Medulla oblongata (tissue), 1 donor: ENCODE data around the gene TEP1.
"Not testable (repeated sequence)": the region's sequence is repeated elsewhere in the genome, so short reads cannot be mapped to it uniquely, and the experiment has no call there.

Experiments
- DNase-seq: peaks from one replicate; pipeline ENCODE4 v3.0.0-alpha.2; 2015; ENCODE audit errors: extremely low spot score

Gene TEP1

DNA sequence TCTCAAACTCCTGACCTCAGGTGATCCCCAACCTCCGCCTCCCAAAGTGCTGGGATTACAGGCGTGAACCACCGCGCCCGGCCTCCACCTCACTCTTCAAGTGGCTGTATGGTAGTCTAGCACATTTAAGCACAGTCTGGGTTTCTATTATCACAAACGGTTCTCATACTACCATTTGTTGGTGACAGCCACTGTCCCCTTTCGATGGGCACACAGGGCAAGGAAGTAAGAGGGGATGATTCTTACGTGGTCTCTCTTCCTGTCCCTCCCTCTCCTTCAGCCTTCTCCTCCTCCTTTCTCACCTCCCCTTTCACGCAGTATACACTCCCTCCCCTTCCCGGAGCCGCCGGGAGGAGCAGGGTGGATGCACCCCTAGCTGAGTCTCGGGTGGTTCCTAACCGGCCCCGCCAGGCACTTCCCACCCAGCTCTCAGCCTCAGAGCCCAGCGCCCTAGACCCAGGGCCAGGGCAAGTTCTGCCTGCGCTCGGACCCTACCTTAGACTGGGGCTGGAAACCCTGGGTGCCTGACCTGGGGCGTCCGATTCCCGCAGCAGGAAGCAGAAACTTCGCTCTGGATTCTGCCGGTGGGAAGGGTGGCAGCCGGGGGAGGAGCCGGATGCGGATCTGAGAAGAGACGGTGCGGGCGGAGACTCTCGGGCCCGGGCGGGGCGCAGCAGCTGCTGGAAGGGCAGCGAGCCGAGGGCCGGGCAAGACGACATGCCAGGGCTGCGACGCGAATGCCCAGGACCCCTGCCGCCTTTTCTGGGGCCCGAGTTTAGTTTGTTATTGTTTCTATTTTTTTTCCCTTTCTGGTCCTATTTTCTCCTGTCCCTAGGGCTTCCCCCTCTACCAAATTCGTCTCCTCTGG, at the start of gene TEP1:
TEP1 (minus strand) TSS at position 626 of the 868 bp plus-strand sequence. CDS start 5,062 bp downstream, outside the sequence.
- DNase-seq: peak; percentile 79

DNA sequence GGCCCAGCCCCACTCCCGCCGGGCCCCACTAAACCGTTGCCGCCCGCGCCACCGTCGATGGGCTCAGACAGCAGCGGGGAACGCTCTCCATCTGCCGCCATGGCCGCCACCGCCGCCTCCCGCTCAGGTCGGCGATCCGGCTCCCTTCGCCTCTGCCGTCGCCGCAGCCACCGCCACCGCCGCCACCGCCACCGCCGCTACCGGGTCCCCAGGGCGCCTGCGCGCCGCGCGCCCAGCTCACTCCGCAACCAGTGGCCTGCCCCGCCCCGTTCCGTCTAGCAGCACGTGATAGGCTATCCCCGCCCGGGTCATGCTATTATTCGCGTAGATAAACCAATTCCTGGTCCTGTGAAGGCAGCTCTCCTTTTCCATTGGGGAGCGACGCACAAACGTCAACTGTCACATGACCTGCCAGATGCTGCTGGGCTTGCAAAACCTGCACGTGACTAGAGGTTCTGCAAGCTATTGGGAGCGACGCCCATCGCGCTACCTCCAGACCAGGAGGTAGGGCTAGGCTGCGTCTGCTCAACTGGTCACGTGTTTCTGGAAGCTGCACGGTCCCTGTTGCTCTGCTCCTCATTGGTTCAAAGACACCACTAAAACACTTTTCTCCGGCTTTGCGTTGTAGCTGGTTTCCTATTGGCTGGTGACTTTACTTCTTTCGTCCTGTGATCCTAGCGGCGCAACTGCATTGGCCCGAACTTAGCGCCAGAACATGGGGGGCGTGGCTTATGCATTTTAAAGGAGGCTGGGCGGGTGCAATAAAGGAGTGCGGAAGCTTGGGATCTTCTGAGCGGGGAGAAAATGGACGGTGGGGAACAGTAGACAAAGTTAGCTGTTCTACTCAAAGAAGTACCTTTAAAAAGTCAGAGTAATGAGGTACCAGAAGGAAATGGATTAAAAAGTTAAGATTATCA, 48.2 kb upstream of the TEP1 start, which contains the start of gene PIP4P1:
PIP4P1 (minus strand) TSS at position 210 of the 917 bp plus-strand sequence; CDS start at position 101, 109 bp downstream.
- peak; percentile 100 for DNase-seq

DNA sequence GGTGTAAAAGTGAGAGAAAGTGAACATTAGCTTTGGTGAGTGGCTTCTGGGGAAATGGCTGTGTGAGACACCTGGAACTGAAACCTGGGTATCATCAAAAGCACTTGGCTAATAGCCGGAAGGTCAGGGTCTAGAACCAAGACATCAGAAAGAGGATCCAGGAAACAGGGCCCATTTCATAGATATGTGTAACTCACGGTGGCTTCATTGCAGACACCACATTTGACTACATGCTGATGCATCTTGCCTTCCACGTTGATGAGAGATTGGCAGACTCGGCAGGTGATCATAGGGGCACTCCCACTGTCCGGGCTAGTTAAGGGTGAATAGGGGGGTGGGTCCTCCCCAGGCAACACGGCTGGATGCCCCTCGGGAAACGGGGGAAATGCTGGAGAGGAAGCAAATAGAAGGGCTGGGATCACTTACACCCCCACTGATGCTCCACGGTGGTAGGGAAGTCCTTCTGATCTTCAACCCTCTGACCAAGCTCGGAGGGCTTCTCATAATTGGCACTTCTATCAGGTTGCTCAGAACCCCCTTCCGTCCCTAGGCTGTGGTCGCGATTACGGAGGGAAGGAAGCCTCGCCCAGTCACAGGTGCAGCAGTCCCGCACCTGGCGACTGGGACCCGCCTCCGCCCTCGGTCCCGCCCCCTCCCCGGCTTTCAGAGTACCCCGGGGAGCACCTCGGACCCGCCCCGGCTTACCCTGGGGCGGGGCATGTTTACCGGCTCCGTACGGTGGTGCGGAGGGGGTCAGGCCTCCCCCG, 47.3 kb upstream of the TEP1 start:
- peak; percentile 15 for DNase-seq

DNA sequence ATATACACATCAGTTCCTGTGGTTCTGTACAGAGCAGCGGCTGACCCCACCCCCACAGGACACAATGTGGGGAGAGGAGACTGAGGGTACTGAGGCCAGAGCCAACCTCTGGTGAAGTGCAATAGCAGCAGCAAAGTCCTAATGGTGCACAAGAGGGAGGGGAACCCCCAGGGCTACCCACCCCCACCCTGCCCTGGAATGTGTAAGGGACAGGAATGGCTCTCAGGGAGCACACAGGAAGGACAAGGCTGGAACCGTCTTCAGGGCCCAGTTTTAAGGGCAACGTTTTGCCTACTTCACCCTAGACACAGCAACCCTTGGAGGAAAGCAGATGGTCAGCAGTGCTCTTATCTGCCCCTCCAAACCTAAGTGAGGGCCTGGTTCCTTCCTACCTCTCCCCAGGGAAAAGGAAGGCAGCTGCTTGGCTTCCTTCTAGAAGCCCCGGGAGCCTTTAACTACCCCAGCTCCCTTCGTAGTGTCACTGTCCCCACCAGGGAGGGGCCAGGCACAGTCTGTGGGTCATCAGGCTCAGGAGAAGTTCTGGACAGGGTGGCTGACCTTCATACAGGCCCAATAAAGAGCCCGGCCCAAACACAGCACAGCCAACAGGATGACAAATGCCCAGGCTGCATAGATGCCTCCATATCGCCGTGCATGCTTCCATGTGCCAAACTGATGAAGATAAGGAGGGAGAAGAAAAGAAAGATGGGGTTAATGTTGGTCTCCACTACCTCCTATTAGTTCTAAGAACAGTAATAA, 44.9 kb upstream of the TEP1 start:
- DNase-seq: no peak

DNA sequence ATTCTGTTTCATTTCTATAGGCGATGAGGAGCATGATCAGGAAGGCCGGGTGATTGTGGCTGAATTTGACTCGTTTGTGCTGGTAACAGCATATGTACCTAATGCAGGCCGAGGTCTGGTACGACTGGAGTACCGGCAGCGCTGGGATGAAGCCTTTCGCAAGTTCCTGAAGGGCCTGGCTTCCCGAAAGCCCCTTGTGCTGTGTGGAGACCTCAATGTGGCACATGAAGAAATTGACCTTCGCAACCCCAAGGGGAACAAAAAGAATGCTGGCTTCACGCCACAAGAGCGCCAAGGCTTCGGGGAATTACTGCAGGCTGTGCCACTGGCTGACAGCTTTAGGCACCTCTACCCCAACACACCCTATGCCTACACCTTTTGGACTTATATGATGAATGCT, 43.7 kb upstream of the TEP1 start:
- DNase-seq: no peak

DNA sequence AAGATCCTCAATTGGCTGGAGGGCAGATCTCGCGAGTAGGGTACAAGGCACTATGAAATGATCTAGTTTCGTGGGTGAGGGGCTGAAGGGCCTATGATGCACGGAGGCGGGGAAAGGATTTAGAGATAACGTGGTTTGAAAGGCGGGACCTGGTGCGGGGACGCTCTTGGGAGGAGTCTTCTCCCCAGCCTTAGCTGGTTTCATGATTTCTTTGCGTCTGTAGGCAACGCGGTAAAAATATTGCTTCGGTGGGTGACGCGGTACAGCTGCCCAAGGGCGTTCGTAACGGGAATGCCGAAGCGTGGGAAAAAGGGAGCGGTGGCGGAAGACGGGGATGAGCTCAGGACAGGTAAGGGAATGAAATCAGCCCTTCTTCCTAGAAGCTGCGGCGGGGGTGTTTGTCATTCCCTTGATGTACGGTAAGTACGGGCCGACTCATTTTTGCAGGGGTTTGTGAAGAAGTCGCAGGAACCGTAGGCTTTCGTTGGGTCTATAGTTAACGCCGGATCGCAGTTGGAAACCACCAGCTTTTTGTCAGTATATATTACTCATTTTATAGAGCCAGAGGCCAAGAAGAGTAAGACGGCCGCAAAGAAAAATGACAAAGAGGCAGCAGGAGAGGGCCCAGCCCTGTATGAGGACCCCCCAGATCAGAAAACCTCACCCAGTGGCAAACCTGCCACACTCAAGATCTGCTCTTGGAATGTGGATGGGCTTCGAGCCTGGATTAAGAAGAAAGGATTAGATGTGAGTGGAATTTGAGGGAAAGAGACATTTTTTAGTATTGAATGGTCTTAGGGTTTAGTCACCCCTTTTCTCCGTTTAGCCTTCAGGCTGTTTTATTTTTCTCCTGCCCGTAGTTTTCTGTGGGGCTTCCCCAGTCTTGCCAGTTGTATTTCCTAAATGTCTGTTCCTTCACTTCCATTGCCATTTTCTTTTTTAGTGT, 42.3 kb upstream of the TEP1 start:
- no peak for DNase-seq

DNA sequence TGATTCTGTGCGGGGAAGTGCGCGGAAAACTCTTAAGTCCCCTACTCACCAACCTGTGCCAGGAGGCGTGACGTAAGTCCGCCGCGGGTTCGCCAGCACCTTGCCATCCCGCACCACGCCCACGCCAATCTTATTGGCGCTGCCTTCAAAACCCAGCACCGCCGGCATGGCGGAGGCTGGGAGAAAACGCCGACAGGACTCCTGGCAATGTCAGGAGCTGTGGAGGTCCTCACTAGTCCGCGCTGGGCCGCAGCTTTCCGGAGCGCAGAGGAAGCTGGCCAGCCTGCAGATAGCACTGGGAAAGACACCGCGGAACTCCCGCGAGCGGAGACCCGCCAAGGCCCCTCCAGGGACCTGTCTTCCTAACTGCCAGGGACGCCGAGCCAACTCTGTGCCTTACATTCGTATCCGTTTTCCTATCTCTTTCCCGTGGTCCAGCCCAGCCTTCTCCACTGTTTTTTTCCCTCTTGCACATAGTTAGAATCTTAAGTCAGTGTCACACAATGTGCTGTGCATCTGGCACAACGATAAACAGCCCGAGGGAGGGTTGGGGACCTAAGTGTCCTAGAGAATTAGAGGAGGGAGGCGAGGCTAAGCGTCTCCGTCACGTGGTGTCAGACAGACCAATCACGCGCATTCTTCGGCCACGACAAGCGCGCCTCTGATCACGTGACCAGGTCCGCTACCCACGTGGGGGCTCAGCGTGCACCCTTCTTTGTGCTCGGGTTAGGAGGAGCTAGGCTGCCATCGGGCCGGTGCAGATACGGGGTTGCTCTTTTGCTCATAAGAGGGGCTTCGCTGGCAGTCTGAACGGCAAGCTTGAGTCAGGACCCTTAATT, 41.4 kb upstream of the TEP1 start, which contains the start of the genes APEX1 and OSGEP:
APEX1 (plus strand) TSS at position 711 of the 839 bp plus-strand sequence. CDS start 420 bp downstream, outside the sequence.
OSGEP (minus strand) TSS at position 297 of the 839 bp plus-strand sequence; CDS start at position 168, 129 bp downstream.
- peak; percentile 100 for DNase-seq

DNA sequence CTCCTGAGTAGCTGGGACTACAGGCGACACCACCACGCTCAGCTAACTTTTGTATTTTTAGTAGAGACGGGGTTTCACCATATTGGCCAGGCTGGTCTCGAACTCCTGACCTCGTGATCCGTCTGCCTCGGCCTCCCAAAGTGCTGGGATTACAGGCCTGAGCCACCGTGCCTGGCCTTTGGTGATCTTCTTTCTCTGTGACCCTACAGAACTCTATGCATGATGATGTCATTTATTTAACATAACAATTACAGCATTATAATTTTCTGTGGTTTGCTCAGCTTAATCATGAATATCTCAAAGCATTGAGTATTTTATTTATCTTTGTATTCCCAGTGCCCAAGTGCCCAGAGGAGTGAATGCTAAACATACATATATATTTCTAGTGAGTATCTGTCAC, 39.5 kb upstream of the TEP1 start:
- not testable (repeated sequence) for DNase-seq

DNA sequence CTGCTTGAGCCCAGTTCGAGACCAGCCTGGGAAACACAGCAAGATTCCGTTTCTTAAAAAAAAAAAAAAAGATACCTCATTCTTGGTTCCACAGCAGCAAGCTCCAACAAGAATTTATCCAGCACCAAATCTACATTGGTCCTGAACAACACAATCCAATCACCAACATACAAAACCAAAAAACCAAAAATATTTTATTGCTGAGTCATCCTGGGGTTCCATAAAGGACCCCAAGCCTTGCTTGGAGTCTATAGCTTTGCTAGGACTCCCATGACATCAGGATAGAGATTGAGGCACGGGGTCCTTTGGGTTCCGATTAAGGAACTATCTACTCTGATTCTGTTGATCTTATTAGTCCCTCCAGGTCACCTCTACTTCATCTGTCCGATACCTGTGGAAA, 33.6 kb upstream of the TEP1 start:
- DNase-seq: no peak

DNA sequence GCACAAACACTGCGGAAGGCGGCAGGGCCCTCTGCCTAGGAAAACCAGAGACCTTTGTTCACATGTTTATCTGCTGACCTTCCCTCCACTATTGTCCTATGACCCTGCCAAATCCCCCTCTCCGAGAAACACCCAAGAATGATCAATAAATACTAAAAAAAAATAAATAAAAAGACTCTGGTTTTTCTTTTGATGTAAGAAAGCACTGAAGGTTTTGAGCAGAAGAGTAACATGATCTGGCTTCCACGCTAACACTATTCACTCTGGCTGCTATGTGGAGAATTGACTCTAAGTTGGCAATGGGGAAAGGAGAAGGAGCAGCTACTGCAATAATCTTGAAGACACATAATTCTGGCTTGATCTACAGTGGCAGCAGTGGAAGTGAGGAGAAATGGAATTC, 30.3 kb upstream of the TEP1 start:
- DNase-seq: not testable (repeated sequence)

DNA sequence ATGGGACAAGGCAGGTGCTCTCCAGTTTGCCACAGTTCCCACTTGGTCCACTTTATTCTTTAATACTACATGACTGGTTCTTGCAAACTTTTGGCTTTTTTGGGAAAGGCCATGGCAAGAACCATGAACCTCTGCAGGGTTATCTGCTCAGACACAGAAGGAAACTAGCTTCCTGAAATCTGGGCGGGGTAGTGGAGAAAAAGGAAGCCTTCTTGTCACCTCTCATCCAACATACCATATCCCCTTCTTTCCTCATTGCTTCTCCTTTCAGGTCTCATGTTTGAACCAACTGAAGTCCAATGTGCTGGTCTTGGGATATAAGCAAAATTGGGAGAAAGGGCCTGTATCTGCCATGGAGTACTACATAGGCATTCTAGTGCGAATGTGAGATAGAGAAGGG, 28.2 kb upstream of the TEP1 start:
- no peak for DNase-seq

DNA sequence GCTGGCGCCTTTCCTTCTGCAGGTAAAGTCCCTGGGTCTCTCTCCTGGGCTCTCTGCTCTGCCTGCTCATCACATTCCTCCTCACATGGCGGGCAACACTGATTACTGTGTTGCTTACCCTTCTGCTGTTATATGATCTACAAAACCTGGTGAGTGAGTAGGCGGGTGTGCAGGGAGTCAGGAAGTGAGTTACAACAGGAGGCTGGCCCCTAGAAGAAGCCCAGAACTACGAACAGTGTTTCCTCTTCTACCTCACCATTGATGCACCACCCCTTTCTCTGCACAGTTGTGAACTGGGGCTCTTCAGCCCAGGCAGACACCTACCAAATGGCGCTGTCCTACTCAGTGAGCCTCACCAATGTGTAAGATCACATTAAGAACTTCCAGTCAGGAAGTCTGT, 27.6 kb upstream of the TEP1 start:
- no peak for DNase-seq

DNA sequence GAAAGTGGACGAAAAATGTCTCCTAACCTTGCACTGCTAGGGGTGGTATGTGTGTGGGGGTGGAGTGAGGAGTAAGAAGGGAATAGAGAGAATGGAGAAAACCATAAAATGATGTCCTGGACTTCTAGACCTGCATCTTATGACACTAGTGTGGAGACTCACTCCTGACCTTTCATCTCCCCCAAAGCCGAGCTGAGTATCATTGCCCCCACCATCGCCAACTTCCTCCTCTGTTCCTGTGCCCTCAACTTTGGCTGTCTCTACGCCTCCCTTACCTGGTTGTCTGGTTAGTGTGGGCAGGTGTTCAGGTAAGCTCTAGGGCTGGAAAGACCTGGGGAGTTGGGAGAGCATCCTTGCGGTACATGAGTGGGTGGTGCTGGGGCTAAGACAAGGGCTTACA, 27.2 kb upstream of the TEP1 start:
- no peak for DNase-seq

DNA sequence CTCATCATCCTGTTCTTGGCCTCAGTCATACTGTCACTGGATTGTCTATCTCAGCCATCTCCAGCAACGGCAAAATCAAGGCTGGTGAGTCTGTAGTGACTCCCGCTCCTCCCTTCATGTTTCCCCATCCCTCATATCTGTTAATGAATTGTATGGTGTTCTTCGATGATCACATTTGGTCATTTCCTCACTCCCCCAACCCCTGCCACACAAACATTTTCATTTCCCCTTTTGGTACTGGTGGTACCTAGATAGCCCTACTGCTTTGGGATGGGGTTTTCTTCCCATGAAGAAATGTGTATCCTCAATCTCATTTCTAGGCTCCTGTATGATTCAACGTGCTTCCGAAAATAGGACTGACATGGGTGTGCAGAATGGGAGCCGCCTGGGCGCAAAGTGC, 25.4 kb upstream of the TEP1 start:
- DNase-seq: no peak

DNA sequence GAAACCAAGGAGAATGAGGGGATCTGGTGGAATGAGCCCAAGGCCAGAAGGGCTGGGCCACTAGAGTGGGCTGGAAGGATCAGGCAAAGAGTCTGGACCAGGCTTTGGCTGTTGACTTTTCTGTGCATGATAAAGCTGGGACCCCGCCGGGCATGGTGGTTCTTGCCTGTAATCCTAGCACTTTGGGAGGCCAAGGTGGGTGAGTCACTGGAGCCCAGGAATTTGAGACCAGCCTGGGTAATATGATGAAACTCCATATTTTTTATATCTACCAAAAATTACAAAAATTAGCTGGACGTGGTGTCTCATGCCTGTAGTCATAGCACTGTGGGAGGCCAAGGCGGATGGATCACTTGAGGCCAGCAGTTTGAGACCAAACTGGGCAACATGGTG, 23.1 kb upstream of the TEP1 start:
- no peak for DNase-seq

DNA sequence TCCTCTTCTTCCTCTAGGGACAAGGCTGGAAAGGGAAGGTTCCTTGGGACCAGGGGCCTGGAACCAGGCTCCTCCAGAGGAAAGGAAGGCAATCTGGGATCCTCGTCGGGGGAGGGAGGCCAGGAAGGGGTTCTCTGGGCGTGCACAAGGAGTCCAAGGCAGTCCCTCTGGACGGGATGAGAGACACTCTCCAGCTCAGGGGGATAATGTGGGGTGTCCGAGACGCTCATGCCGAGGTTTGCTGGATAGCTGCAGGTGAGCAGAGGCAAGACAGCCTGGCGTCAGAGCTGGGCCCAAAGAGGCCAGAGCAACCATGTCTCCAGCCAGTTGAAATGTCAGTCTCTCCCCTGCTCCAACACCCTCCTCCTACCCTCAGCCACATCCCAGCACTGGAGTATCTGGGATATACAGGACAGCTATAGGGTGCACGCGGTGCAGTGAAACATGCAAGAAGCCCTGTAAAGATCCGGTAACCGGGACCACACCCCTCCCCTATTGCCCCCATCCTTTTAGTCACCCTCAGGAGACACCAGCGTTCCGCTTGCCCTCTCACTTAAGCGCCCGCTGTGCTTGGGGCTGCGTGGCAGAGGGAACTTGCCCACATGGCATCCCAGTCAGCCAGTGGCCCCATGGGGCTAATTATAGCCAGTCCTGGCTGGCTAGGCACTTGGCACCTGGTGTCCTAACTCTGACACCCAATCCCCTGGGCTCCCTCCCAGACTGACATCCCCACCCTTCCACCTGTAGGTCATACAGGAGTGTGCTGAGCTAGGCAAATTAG, 22.5 kb upstream of the TEP1 start, which contains the start of gene KLHL33:
KLHL33 (minus strand) TSS at position 585 of the 781 bp plus-strand sequence; CDS start at position 230, 355 bp downstream.
- no peak for DNase-seq

DNA sequence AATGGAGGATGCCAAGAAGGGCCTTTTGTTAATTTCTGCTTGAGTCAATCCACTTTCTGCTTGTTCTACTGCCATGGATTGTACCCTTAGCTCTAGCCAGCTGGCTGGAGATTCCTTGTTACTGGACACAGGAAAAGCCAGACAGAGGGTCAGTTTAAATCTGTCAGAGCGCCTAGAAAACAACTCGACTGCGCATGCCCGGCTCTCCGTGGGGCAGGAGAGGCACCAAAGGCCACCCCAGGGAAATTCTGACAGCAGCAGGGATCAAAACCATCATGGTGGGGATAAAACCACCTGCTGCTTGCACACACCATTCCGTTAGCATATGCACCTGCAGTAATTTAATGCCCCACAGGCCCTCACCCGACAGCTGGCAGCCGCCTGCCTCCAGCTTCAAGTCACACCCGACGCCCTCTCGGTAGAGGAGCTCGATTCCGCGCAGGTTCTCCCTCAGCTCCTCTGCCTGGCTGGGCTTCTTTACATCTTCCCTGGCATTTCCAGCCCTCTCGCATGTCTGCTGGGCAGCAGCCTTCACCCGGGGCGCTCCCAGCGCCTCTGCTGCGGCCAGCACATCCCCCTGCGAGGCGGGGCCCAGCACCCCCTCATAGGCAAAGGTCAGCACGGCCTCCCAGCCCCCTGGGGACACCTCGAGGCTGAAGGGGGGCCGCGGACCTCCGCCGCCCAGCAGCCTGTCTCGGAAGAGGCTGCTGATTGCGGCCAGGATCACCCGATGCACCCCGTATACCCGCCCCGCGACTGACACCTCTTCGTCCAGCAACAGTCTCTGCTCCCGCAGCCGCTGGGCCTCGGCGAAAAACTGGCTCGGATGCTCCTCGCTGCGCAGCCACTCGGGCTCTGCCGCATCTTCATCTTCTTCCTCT, 21.6 kb upstream of the TEP1 start:
- peak; percentile 88 for DNase-seq
